ENCODE results near the gene DGKE. TPM values are rescaled to one million over a fixed set of nuclear protein-coding genes. Genes with fewer than 3 reads are reported as not detected.
A peak's percentile ranks its signal among the peaks of the same experiment; 100 is the strongest.

Gene DGKE
- total RNA-seq, 2 donors from 2014 or later: 7.8 to 10.5 TPM

GRCh38 chr17:56898874-56899273 lies 64.9 kb downstream of the DGKE start:
- no peaks in the 10 kb centered on the region for H3K4me1 ChIP-seq
- no peak overlapping the region for H3K4me3 ChIP-seq
- H3K27ac ChIP-seq: no peak overlapping the region
- no peaks in the 10 kb centered on the region for H3K27me3 ChIP-seq
- H3K36me3 ChIP-seq: peaks cover 27% of the 10 kb centered on the region
- TF ChIP-seq, protein P1, sequence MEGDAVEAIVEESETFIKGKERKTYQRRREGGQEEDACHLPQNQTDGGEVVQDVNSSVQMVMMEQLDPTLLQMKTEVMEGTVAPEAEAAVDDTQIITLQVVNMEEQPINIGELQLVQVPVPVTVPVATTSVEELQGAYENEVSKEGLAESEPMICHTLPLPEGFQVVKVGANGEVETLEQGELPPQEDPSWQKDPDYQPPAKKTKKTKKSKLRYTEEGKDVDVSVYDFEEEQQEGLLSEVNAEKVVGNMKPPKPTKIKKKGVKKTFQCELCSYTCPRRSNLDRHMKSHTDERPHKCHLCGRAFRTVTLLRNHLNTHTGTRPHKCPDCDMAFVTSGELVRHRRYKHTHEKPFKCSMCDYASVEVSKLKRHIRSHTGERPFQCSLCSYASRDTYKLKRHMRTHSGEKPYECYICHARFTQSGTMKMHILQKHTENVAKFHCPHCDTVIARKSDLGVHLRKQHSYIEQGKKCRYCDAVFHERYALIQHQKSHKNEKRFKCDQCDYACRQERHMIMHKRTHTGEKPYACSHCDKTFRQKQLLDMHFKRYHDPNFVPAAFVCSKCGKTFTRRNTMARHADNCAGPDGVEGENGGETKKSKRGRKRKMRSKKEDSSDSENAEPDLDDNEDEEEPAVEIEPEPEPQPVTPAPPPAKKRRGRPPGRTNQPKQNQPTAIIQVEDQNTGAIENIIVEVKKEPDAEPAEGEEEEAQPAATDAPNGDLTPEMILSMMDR (IDR thresholded peaks at IDR 0.05): no peak
- H3K9me3 ChIP-seq: no peaks in the 10 kb centered on the region
- intact Hi-C loops (cut with DNase I): no loop called here
- H3K9ac ChIP-seq (ENCODE audit: low read depth in 2 of 2, low read length in 2 of 2): no peak overlapping the region
- peak; percentile 47 for DNase-seq

DNA sequence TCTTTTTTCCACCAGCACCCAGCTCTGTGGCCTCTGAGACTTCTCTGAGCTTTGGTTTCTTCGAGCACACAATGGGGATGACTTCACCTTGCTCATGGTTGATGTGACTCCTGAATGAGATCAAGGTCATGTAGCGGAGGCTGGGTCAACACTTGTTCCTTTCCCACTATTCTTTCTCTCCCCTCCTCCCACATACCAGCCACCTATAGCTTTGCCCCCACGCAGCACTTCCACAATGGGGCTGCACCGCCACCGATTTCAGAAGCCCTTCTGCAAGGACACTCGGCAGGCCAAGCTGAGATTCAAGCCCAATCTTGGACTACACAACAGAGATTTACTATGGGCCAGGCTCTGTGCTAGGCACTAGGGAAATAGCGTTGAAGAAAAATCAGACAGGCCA lies 65.5 kb downstream of the DGKE start:
- intact Hi-C loops (cut with DNase I): no loop called here
- H3K27ac ChIP-seq: no peak overlapping the region
- H3K9me3 ChIP-seq: no peaks in the 10 kb centered on the region
- no peak overlapping the region for H3K9ac ChIP-seq (ENCODE audit: low read depth in 2 of 2, low read length in 2 of 2)
- no peak for DNase-seq
- TF ChIP-seq, protein P1 (IDR thresholded peaks at IDR 0.05): no peak
- H3K27me3 ChIP-seq: no peaks in the 10 kb centered on the region
- H3K4me1 ChIP-seq: no peaks in the 10 kb centered on the region
- H3K4me3 ChIP-seq: no peak overlapping the region
- peaks cover 27% of the 10 kb centered on the region for H3K36me3 ChIP-seq

- Histone ChIP-seq H3K27ac (no peak overlapping the region), H3K9ac (ENCODE audit: low read depth in 2 of 2, low read length in 2 of 2) (no peak overlapping the region), H3K36me3 (peaks cover 32% of the 10 kb centered on the region), H3K9me3 (no peaks in the 10 kb centered on the region), H3K4me1 (no peaks in the 10 kb centered on the region), H3K27me3 (no peaks in the 10 kb centered on the region), H3K4me3 (no peak overlapping the region)
- intact Hi-C loops (cut with DNase I): no loop called here
- TF ChIP-seq, protein P1 (IDR thresholded peaks at IDR 0.05): no peak
- DNase-seq: no peak
These were observed 68.4 kb downstream of the DGKE start for GRCh38 chr17:56902348-56902747.

GRCh38 chr17:56903560-56903959 lies 69.6 kb downstream of the DGKE start:
- TF ChIP-seq, protein P1 (IDR thresholded peaks at IDR 0.05): no peak
- Histone ChIP-seq H3K27me3 (no peaks in the 10 kb centered on the region), H3K36me3 (peaks cover 32% of the 10 kb centered on the region), H3K4me1 (no peaks in the 10 kb centered on the region), H3K4me3 (no peak overlapping the region), H3K9me3 (no peaks in the 10 kb centered on the region), H3K9ac (ENCODE audit: low read depth in 2 of 2, low read length in 2 of 2) (no peak overlapping the region), H3K27ac (no peak overlapping the region)
- intact Hi-C loops (cut with DNase I): no loop called here
- no peak for DNase-seq

DNA sequence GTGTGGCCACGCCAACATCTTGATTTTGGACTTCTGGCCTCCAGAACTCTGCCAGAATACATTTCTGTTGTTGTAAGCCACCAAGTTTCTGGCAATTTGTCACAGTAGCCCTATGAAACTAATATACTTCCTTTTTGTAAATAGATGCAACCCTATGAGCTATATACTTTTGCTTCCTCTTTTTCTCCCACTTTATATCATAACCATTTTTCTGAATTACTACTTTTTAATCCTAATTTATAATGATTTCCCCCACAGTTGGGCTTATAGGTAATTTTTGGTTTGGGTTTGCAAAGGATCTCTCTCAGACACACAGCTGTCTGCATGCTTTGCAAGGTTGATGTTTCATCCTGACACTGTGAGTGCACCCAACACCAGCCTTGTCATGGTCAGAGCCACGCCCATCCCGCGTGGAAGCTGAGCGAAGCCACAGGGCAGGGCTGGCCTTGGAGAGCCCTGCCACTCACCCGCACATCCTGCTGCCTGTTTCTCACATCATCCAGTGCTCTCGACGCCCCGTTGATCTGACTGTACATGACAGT lies 74.1 kb downstream of the DGKE start:
- TF ChIP-seq, protein P1 (IDR thresholded peaks at IDR 0.05): no peak
- intact Hi-C loops (cut with DNase I): no loop called here
- no peak overlapping the region for H3K4me3 ChIP-seq
- no peak overlapping the region for H3K9ac ChIP-seq (ENCODE audit: low read depth in 2 of 2, low read length in 2 of 2)
- peak overlapping the region; percentile 15 for H3K27ac ChIP-seq
- H3K4me1 ChIP-seq: peaks cover 6% of the 10 kb centered on the region
- no peaks in the 10 kb centered on the region for H3K9me3 ChIP-seq
- DNase-seq: peak; percentile 61
- H3K27me3 ChIP-seq: no peaks in the 10 kb centered on the region
- H3K36me3 ChIP-seq: peaks cover 19% of the 10 kb centered on the region
